ENCODE data around the gene THOP1.

- TF ChIP-seq CTCF (IDR thresholded peaks at IDR 0.05) (no peak), POLR2A (IDR thresholded peaks at IDR 0.05) (no peak)
Measured at GRCh38 chr19:2824129-2824528, 38.8 kb downstream of the THOP1 start.
